ENCODE results near the gene COL18A1. TPM values are rescaled to one million over a fixed set of nuclear protein-coding genes. Genes with fewer than 3 reads are reported as not detected.

The COL18A1 gene
- total and polyA plus RNA-seq, 9 of the 15 experiments (the other 6 are each of a cell fraction or from before 2014, with no cell fraction given), result 0.14 to 16.4 (median 2.0) TPM

GRCh38 chr21:45401054-45401518 is 3.9 kb upstream of the COL18A1 start (continued):
- no peak for TF ChIP-seq ZNF764 (CRISPR knock-in tag; IDR thresholded peaks at IDR 0.05; ENCODE audit: low read depth)
- no peak for TF ChIP-seq SMAD2 (IDR thresholded peaks at IDR 0.05; ENCODE audit: low read depth, low read length)
- TF ChIP-seq PYGO2 (tag; IDR thresholded peaks at IDR 0.05), result no peak
- TF ChIP-seq SRF (CRISPR knock-in tag; IDR thresholded peaks at IDR 0.05), result no peak
- TF ChIP-seq MTA2 (IDR thresholded peaks at IDR 0.05; ENCODE audit: low read depth), result 0 out of 2 replicates have a peak, but pooled peaks have one; percentile 6
- no peak for TF ChIP-seq HNRNPUL1 (IDR thresholded peaks at IDR 0.05; ENCODE audit: low read length)
- TF ChIP-seq FOXP4 (CRISPR knock-in tag; IDR thresholded peaks at IDR 0.05; ENCODE audit: borderline replicate concordance), result no peak
- no peak for TF ChIP-seq KDM4B (IDR thresholded peaks at IDR 0.05; ENCODE audit: borderline replicate concordance in 2 of 2, low read depth in 1 of 2)
- no peak for TF ChIP-seq NUFIP1 (IDR thresholded peaks at IDR 0.05; ENCODE audit: partially characterized antibody)
- TF ChIP-seq FOSL1 (tag; conservative IDR thresholded peaks at IDR 0.05), result peak; percentile 14; the same call in 1 of the 2 replicates
- no peak for TF ChIP-seq MYBL2 (IDR thresholded peaks at IDR 0.05; ENCODE audit: low read depth)
- TF ChIP-seq MYBL2 (CRISPR knock-in tag; IDR thresholded peaks at IDR 0.05; ENCODE audit: borderline replicate concordance), result no peak
- TF ChIP-seq ZNF766 (CRISPR knock-in tag; conservative IDR thresholded peaks at IDR 0.05), result peak; percentile 92
- 0 out of 2 replicates have a peak, but pooled peaks have one; percentile 40 for TF ChIP-seq ZC3H8 (IDR thresholded peaks at IDR 0.05)
- no peak for TF ChIP-seq BHLHE40 (IDR thresholded peaks at IDR 0.05; ENCODE audit: low read length)
- no peak for TF ChIP-seq CUX1 (CRISPR knock-in tag; IDR thresholded peaks at IDR 0.05)
- TF ChIP-seq MIER1 (IDR thresholded peaks at IDR 0.05; ENCODE audit: low read depth), result 0 out of 2 replicates have a peak, but pooled peaks have one; percentile 70
- no peak for TF ChIP-seq PKNOX1 (IDR thresholded peaks at IDR 0.05)
- TF ChIP-seq, protein P1, sequence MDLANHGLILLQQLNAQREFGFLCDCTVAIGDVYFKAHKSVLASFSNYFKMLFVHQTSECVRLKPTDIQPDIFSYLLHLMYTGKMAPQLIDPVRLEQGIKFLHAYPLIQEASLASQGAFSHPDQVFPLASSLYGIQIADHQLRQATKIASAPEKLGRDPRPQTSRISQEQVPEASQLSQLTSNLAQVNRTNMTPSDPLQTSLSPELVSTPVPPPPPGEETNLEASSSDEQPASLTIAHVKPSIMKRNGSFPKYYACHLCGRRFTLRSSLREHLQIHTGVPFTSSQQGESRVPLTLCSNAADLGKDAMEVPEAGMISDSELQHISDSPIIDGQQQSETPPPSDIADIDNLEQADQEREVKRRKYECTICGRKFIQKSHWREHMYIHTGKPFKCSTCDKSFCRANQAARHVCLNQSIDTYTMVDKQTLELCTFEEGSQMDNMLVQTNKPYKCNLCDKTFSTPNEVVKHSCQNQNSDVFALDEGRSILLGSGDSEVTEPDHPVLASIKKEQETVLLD (IDR thresholded peaks at IDR 0.05), result no peak
